GM12874 (cell line): ENCODE measurements around the gene IMMP2L.

Experiments used
- CTCF ChIP-seq: IDR thresholded peaks from 2 replicates; pipeline ENCODE4 v1.5.1; 2011; ENCODE audit warnings: low read depth, mild to moderate bottlenecking, control low read depth, low read length, moderate library complexity; ENCODE audit not compliant: insufficient read depth

The IMMP2L gene

GRCh38 chr7:111025006-111025405, 537.3 kb downstream of the IMMP2L start:
- TF ChIP-seq CTCF: no peak

GRCh38 chr7:111018960-111019736, 543.1 kb downstream of the IMMP2L start:
- no peak for TF ChIP-seq CTCF

- TF ChIP-seq CTCF: no peak
Measured at GRCh38 chr7:111018447-111018846, 543.8 kb downstream of the IMMP2L start.

- TF ChIP-seq CTCF: no peak
Measured at GRCh38 chr7:111014079-111014478, 548.2 kb downstream of the IMMP2L start.

GRCh38 chr7:111012799-111013675, 549.3 kb downstream of the IMMP2L start:
- TF ChIP-seq CTCF: no peak

- TF ChIP-seq CTCF: no peak
Measured at GRCh38 chr7:111012149-111012548, 550.1 kb downstream of the IMMP2L start.

- no peak for TF ChIP-seq CTCF
Measured at GRCh38 chr7:111011520-111011919, 550.8 kb downstream of the IMMP2L start.
